Natural killer cell (primary cell): ENCODE measurements around the gene CALD1. TPM values are rescaled to one million over a fixed set of nuclear protein-coding genes. Genes with fewer than 3 reads are reported as not detected.

Source experiments
- ATAC-seq, 3 donors: fragments of 150-1000 bp in 2 of 3; fragments of 200-7000 bp in 1 of 3; cut with Tn5 transposase; 1 replicate in 1 of 3; 2 replicates in 2 of 3; pipeline ENCODE4 v1.10.0; 2021; ENCODE audit warnings: mild to moderate bottlenecking in 2 of 3, moderate library complexity in 2 of 3
- DNase-seq, 2 donors: peaks; one replicate each; pipeline versions ENCODE4 v3.0.0 to v3.0.0-alpha.2; 2013 to 2021; ENCODE audit warnings: mixed read lengths in 1 of 2
- H3K27ac ChIP-seq: one replicate; pipeline ENCODE4 v1.5.1; 2013; ENCODE audit warnings: mild to moderate bottlenecking, low read length
- H3K27me3 ChIP-seq: one replicate; pipeline ENCODE4 v1.6.1; 2013; ENCODE audit warnings: low read length; ENCODE audit not compliant: control insufficient read depth, insufficient read depth
- H3K36me3 ChIP-seq: one replicate; pipeline ENCODE4 v1.6.1; 2013; ENCODE audit warnings: low read length; ENCODE audit not compliant: control insufficient read depth, insufficient read depth
- H3K4me1 ChIP-seq: one replicate; pipeline ENCODE4 v1.6.1; 2013; ENCODE audit warnings: low read length; ENCODE audit not compliant: control insufficient read depth, insufficient read depth
- H3K4me3 ChIP-seq: one replicate; pipeline ENCODE4 v1.5.1; 2013; ENCODE audit warnings: low read length
- H3K9me3 ChIP-seq: one replicate; pipeline ENCODE4 v1.6.1; 2013; ENCODE audit warnings: low read length; ENCODE audit not compliant: control insufficient read depth, insufficient read depth
- H3K27ac Mint-ChIP-seq, 2 donors: one replicate each; pipeline ENCODE4 v1.8.0; 2022; ENCODE audit warnings: mild to moderate bottlenecking in 2 of 2, mixed read lengths in 2 of 2, moderate library complexity in 1 of 2
- H3K27me3 Mint-ChIP-seq, 2 donors: one replicate each; pipeline ENCODE4 v1.8.0; 2022; ENCODE audit warnings: low read depth in 2 of 2, mixed read lengths in 2 of 2
- H3K36me3 Mint-ChIP-seq: one replicate; pipeline ENCODE4 v1.8.0; 2022; ENCODE audit warnings: mixed read lengths
- H3K4me1 Mint-ChIP-seq, 2 donors: one replicate each; pipeline ENCODE4 v1.8.0; 2022; ENCODE audit warnings: mixed read lengths in 2 of 2
- H3K4me3 Mint-ChIP-seq: one replicate; pipeline ENCODE4 v1.8.0; 2022; ENCODE audit warnings: mild to moderate bottlenecking, moderate library complexity, mixed read lengths
- H3K9me3 Mint-ChIP-seq, 2 donors: one replicate each; pipeline ENCODE4 v1.8.0; 2022; ENCODE audit warnings: mixed read lengths in 2 of 2
- WGBS: methylation state at CpG from one replicate; pipeline ENCODE4 v1.1.7; 2013; ENCODE audit warnings: missing lambda C conversion rate; ENCODE audit not compliant: insufficient coverage; 5-methylcytosine and 5-hydroxymethylcytosine counted together
- intact Hi-C: fragments of 100-400 bp; cut with micrococcal nuclease; formaldehyde crosslinking; loops from one replicate; pipeline ENCODE4 v1.14.2; 2022
- total RNA-seq, 4 donors: library from RNA; stranded (reverse); fragments of 120-200 nt in 1 of 4; gene quantifications; one replicate each; pipeline versions ENCODE4 v1.2.3 to v1.2.4, GENCODE V29; 2013 to 2022
- TF ChIP-seq, protein P1 (sequence below): fragments of 200-600 bp; IDR thresholded peaks from one replicate; pipeline ENCODE4 v1.8.0; 2022; ENCODE audit warnings: antibody characterized with exemption

Gene CALD1
- total RNA-seq, 3 donors from 2014 or later (not counting 1 experiment from before 2014, with no cell fraction given): 0.14 to 2.5 (median 1.0) TPM

DNA sequence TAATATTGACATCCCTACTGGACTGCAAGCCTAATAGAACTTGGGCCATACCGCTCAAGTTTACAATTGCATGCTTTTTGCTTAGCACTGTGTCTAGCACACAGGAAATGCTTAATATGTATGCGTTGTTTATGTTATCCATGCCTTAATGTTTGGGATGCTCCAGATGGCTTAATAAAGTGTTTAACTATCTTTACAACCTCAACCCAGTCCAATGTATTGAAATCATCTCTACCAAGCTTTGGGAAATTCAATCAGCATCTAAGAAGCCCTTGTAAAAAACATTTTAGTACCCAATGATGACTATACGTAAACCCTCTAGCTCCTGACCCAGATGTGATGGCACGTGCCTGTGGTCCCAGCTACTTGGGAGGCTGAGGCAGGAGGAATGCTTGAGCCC lies 40.0 kb downstream of the CALD1 start:
- no peaks in the 10 kb centered on the region for H3K36me3 Mint-ChIP-seq
- no peaks in the 10 kb centered on the region for H3K4me1 Mint-ChIP-seq
- Histone ChIP-seq H3K4me3 (no peak overlapping the region), H3K36me3 (no peaks in the 10 kb centered on the region), H3K27me3 (no peaks in the 10 kb centered on the region), H3K27ac (no peak overlapping the region), H3K9me3 (no peaks in the 10 kb centered on the region), H3K4me1 (no peaks in the 10 kb centered on the region)
- H3K4me3 Mint-ChIP-seq: no peak overlapping the region
- WGBS: 94% methylated on average over 4 of the region's 4 CpGs
- no peaks in the 10 kb centered on the region for H3K9me3 Mint-ChIP-seq
- intact Hi-C loops: no loop called here
- no peak overlapping the region for H3K27ac Mint-ChIP-seq
- DNase-seq (no peak), ATAC-seq (no peak)
- TF ChIP-seq, protein P1, sequence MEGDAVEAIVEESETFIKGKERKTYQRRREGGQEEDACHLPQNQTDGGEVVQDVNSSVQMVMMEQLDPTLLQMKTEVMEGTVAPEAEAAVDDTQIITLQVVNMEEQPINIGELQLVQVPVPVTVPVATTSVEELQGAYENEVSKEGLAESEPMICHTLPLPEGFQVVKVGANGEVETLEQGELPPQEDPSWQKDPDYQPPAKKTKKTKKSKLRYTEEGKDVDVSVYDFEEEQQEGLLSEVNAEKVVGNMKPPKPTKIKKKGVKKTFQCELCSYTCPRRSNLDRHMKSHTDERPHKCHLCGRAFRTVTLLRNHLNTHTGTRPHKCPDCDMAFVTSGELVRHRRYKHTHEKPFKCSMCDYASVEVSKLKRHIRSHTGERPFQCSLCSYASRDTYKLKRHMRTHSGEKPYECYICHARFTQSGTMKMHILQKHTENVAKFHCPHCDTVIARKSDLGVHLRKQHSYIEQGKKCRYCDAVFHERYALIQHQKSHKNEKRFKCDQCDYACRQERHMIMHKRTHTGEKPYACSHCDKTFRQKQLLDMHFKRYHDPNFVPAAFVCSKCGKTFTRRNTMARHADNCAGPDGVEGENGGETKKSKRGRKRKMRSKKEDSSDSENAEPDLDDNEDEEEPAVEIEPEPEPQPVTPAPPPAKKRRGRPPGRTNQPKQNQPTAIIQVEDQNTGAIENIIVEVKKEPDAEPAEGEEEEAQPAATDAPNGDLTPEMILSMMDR: no peak
- peaks cover 1 to 4% of the 10 kb centered on the region in 2 donors for H3K27me3 Mint-ChIP-seq

DNA sequence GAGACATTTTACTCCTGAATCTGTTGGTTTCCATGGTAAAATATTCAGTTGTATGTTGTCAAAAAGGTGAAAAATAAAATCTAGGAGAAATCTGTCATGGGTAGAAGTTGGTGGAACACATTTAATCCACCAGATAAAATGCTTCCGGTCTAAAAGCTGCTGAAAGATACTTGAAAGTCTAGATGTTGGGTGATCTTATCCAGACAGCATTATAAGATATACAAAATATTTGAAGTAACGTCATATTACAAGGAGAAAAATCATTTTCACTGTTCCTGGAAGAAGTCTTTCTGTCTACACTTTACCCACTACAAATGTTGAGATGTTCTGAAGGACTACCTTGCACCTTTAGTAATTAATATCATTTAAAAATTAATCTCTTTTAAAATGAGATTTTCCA lies 40.9 kb downstream of the CALD1 start:
- no peaks in the 10 kb centered on the region for H3K9me3 ChIP-seq
- H3K4me1 Mint-ChIP-seq: no peaks in the 10 kb centered on the region
- ATAC-seq (no peak), DNase-seq (no peak)
- 80% methylated on average over 1 of the region's 2 CpGs for WGBS
- no peaks in the 10 kb centered on the region for H3K9me3 Mint-ChIP-seq
- H3K27me3 Mint-ChIP-seq: peaks cover 3 to 7% of the 10 kb centered on the region in 2 donors
- H3K27ac Mint-ChIP-seq: no peak overlapping the region
- H3K4me3 ChIP-seq: no peak overlapping the region
- no peaks in the 10 kb centered on the region for H3K36me3 ChIP-seq
- TF ChIP-seq, protein P1: no peak
- H3K27me3 ChIP-seq: no peaks in the 10 kb centered on the region
- H3K36me3 Mint-ChIP-seq: no peaks in the 10 kb centered on the region
- no peak overlapping the region for H3K27ac ChIP-seq
- no peaks in the 10 kb centered on the region for H3K4me1 ChIP-seq
- no peak overlapping the region for H3K4me3 Mint-ChIP-seq
- intact Hi-C loops: no loop called here

DNA sequence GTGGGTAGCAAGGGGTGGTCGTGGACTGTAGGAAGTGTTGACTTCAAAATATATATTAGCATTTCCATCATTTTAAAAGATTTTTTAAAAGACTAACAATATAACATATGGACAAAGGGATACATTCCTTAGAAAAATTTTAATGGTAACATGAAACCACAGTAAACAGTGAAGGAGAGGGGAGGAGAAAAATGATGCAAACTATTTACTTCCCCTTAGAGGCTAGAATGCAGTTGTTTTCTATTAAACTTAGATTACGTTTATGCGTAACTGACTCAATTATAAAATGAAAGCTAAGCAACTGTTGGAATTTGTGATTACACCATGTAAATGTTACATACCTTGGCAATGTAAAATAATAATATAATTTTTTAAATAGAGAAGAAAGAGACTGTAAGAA lies 41.3 kb downstream of the CALD1 start:
- TF ChIP-seq, protein P1: no peak
- Histone ChIP-seq H3K4me3 (no peak overlapping the region), H3K4me1 (no peaks in the 10 kb centered on the region), H3K9me3 (no peaks in the 10 kb centered on the region), H3K27ac (no peak overlapping the region), H3K36me3 (no peaks in the 10 kb centered on the region), H3K27me3 (no peaks in the 10 kb centered on the region)
- H3K27me3 Mint-ChIP-seq: peaks cover 3 to 7% of the 10 kb centered on the region in 2 donors
- no peaks in the 10 kb centered on the region for H3K9me3 Mint-ChIP-seq
- ATAC-seq (no peak), DNase-seq (no peak)
- intact Hi-C loops: no loop called here
- H3K27ac Mint-ChIP-seq: no peak overlapping the region
- no CpG with 5 or more reads among the region's 3 CpGs for WGBS
- H3K36me3 Mint-ChIP-seq: no peaks in the 10 kb centered on the region
- no peak overlapping the region for H3K4me3 Mint-ChIP-seq
- no peaks in the 10 kb centered on the region for H3K4me1 Mint-ChIP-seq

DNA sequence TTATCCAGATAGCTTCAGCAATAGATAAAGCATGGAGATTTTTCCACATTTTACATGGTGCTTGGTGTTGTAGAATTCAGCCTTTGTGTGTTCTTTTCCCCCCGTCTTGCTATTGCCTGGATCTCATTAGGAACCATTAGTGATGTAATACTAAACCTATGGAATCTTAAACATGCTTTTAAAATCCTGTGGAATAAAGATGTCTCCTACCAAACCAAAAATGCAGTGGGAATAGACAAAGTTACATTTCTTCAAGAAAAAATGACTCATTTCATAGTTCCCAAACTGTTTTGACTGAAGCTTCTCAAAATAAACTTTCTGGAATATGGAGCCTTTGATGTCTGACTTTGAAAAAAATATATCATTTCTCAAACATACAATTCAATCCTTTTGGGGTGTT lies 44.0 kb downstream of the CALD1 start:
- no peak for DNase-seq
- no peaks in the 10 kb centered on the region for H3K4me1 Mint-ChIP-seq
- intact Hi-C loops: no loop called here
- no peak for ATAC-seq
- Histone ChIP-seq H3K4me1 (no peaks in the 10 kb centered on the region), H3K36me3 (no peaks in the 10 kb centered on the region), H3K4me3 (no peak overlapping the region), H3K9me3 (no peaks in the 10 kb centered on the region), H3K27me3 (no peaks in the 10 kb centered on the region), H3K27ac (no peak overlapping the region)
- 100% methylated on average over 1 of the region's 1 CpG for WGBS
- H3K4me3 Mint-ChIP-seq: no peak overlapping the region
- no peaks in the 10 kb centered on the region for H3K9me3 Mint-ChIP-seq
- no peak overlapping the region for H3K27ac Mint-ChIP-seq
- H3K36me3 Mint-ChIP-seq: no peaks in the 10 kb centered on the region
- TF ChIP-seq, protein P1: no peak
- H3K27me3 Mint-ChIP-seq: peaks cover 7 to 21% of the 10 kb centered on the region in 2 donors
